ENCODE measurements around the gene FLNC. TPM values are rescaled to one million over a fixed set of nuclear protein-coding genes. Genes with fewer than 3 reads are reported as not detected.

The FLNC gene
- total and polyA plus RNA-seq, 2 donors (not counting 3 experiments of a cell fraction or from before 2014, with no cell fraction given), result 19.5 to 81.9 TPM

DNA sequence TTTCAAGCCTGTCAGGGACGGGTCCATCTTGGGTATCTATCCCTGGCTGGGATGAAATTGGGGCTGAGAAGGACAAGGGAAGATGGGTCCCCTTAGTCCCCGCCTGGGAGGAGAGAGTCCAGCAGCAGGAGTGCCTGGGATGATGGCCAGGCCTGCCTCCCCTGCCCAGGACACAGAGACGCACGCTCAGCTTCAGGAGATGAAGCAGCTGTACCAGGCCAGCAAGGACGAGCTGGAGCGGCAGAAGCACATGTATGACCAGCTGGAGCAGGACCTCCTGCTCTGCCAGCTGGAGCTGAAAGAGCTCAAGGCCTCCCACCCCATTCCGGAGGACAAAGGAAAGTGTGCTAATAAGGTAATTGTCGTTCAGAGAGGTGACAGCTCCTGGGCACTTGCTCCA lies 23.0 kb upstream of the FLNC start:
- Histone ChIP-seq H3K27ac (ENCODE audit: insufficient read depth, low read depth, low read length) (no peak overlapping the region), H3K4me3 (replicated peaks in 1 of 3; ENCODE audit: insufficient read depth in 1 of 3, low read depth in 1 of 3, low read length in 3 of 3) (no peak overlapping the region), H3K9ac (replicated peaks; ENCODE audit: extremely low read depth, insufficient read depth, low read length) (no peak overlapping the region), H3K27me3 (ENCODE audit: control insufficient read depth in 2 of 2, insufficient read depth in 2 of 2, low read length in 2 of 2) (no peaks in the 10 kb centered on the region), H3K36me3 (ENCODE audit: control insufficient read depth in 2 of 2, extremely low read depth in 1 of 2, insufficient read depth in 2 of 2, low read length in 2 of 2) (no peaks in the 10 kb centered on the region), H3K4me2 (ENCODE audit: insufficient read depth, low read length) (no peak overlapping the region), H2AFZ (ENCODE audit: low read depth, low read length) (no peak overlapping the region), H3K9me3 (replicated peaks; ENCODE audit: control insufficient read depth, insufficient read depth, low read length) (no peaks in the 10 kb centered on the region), H3K9me1 (replicated peaks; ENCODE audit: control insufficient read depth, extremely low read depth, insufficient read depth, low read length) (no peaks in the 10 kb centered on the region), H3K4me1 (ENCODE audit: control insufficient read depth, extremely low read depth, insufficient read depth, low read length) (no peaks in the 10 kb centered on the region), H4K20me1 (replicated peaks; ENCODE audit: control insufficient read depth, extremely low read depth, insufficient read depth, low read length) (no peaks in the 10 kb centered on the region), H3K79me2 (ENCODE audit: control insufficient read depth, insufficient read depth, low read length) (no peaks in the 10 kb centered on the region)
- BruUV-seq (replicated peaks), result no TSS peak
- ChIA-PET CTCF (interaction anchor here (1.3 kb wide), 1 partner anchor 12 kb away, joined by 5 read pairs; no protein-coding TSS in a partner anchor), POLR2A (no interaction called here)
- intact Hi-C loops (cut with micrococcal nuclease), result no loop called here
- TF ChIP-seq POLR2AphosphoS5 (IDR thresholded peaks at IDR 0.05; ENCODE audit: insufficient read depth, low read depth, low read length) (no peak), GATA2 (IDR thresholded peaks at IDR 0.05; ENCODE audit: insufficient read depth, insufficient read length, low read depth, low read length) (no peak), EZH2 (IDR thresholded peaks at IDR 0.05; ENCODE audit: borderline replicate concordance, low read depth, low read length, severe bottlenecking) (no peak), JUN (IDR thresholded peaks at IDR 0.05; ENCODE audit: borderline replicate concordance, insufficient read depth, insufficient read length, low read depth) (no peak), MYC (IDR thresholded peaks at IDR 0.05; ENCODE audit: low read depth, low read length) (no peak), POLR2A (IDR thresholded peaks at IDR 0.05; ENCODE audit: low read depth, low read length) (no peak), FOS (IDR thresholded peaks at IDR 0.05; ENCODE audit: borderline replicate concordance, insufficient read depth, low read length) (no peak)
- TF ChIP-seq, protein P1, sequence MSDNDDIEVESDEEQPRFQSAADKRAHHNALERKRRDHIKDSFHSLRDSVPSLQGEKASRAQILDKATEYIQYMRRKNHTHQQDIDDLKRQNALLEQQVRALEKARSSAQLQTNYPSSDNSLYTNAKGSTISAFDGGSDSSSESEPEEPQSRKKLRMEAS (IDR thresholded peaks at IDR 0.05; ENCODE audit: insufficient read depth, insufficient read length), result no peak
- TF ChIP-seq, protein P2, sequence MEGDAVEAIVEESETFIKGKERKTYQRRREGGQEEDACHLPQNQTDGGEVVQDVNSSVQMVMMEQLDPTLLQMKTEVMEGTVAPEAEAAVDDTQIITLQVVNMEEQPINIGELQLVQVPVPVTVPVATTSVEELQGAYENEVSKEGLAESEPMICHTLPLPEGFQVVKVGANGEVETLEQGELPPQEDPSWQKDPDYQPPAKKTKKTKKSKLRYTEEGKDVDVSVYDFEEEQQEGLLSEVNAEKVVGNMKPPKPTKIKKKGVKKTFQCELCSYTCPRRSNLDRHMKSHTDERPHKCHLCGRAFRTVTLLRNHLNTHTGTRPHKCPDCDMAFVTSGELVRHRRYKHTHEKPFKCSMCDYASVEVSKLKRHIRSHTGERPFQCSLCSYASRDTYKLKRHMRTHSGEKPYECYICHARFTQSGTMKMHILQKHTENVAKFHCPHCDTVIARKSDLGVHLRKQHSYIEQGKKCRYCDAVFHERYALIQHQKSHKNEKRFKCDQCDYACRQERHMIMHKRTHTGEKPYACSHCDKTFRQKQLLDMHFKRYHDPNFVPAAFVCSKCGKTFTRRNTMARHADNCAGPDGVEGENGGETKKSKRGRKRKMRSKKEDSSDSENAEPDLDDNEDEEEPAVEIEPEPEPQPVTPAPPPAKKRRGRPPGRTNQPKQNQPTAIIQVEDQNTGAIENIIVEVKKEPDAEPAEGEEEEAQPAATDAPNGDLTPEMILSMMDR (IDR thresholded peaks at IDR 0.05; ENCODE audit: extremely low read depth in 1 of 2, insufficient read depth in 1 of 2, low read depth in 1 of 2, low read length in 2 of 2), result no peak
- dilution Hi-C loops (cut with MboI; ENCODE audit: extremely low pct_ligation_motif_present, low sequenced_read_pairs), result no loop called here
- FAIRE-seq (no peak), DNase-seq (ENCODE audit: low read depth, low spot score) (no peak)

All from endothelial cell of umbilical vein (primary cell).